GM19239 (cell line): ENCODE measurements around the gene STK24.
A peak's percentile ranks its signal among the peaks of the same experiment; 100 is the strongest.

Experiments
- DNase-seq: peaks from one replicate; pipeline ENCODE4 v3.0.0; 2011; ENCODE audit warnings: low spot score; ENCODE audit not compliant: insufficient read length
- FAIRE-seq: peaks from 2 replicates; lab custom pipeline; 2011; peaks lifted over from hg19 to GRCh38; lab: Jason Lieb, UNC

Gene STK24

DNA sequence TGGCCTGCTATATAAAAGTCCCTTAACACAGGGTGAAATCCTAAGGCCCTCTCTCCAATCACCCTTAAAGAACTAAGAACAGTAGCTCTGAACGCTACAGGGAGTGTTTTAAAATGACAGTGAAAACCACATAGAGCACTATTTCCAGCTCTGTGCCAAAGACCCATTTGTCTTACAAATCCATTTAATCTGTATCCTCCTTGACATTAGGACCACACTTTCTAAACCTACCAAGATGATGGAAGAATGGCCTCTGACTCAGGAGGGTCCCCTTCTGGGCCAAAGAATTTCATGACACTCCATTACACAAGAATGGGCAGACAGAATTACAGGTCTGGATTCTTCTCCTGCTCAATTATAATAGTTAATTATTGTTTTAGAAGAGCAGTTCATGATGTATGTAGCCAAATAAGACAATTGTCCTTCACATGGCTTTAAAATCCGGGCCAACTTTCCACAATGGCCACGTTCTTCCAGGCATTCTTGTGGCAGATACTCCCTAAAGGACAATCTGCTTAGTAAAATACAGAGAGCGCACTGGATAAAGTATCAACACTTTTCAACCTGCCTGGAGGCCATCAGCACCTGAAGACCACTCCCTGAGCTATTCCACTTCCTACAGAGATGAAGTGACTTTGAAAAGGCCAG is 61.0 kb downstream of the STK24 start:
- no peak for DNase-seq
- peak; percentile 28 for FAIRE-seq

DNA sequence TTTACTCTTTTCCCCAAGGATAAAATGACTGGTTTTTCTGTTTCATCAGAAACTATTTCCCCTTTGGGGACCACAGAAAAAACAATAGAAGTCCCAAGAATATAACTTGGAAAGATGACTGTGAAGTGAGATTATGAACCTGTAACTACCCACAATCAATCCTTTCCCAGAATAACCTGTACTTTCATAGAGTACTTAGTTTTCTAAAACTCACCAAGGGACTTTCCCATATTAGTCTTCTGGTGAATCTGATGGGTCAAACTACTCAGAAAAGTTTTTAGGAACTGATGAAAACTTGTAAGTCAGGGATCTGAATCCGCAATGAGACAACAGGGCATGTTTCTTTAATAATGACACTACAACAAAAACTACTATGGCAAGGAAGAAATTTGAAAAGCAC is 62.6 kb downstream of the STK24 start:
- DNase-seq (no peak), FAIRE-seq (no peak)

DNA sequence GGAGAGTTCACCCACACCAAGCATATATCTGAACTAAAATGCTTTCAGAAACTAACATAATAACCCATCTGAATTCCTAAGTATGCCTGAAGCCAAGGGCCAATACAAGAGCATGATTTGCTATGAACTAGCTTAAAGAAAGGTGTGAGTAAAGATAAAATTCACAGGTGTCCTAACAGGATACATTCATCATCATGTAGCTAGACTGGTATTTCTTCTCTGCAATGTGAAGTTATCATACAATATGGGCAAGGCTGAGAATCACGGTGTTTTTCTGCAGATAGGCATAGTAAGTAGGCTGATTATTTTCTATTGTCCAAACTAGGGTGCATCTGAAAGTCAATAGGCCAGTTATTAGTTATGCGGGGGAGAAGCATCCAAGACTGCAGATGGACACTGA is 63.1 kb downstream of the STK24 start:
- peak; percentile 44 for FAIRE-seq
- no peak for DNase-seq

DNA sequence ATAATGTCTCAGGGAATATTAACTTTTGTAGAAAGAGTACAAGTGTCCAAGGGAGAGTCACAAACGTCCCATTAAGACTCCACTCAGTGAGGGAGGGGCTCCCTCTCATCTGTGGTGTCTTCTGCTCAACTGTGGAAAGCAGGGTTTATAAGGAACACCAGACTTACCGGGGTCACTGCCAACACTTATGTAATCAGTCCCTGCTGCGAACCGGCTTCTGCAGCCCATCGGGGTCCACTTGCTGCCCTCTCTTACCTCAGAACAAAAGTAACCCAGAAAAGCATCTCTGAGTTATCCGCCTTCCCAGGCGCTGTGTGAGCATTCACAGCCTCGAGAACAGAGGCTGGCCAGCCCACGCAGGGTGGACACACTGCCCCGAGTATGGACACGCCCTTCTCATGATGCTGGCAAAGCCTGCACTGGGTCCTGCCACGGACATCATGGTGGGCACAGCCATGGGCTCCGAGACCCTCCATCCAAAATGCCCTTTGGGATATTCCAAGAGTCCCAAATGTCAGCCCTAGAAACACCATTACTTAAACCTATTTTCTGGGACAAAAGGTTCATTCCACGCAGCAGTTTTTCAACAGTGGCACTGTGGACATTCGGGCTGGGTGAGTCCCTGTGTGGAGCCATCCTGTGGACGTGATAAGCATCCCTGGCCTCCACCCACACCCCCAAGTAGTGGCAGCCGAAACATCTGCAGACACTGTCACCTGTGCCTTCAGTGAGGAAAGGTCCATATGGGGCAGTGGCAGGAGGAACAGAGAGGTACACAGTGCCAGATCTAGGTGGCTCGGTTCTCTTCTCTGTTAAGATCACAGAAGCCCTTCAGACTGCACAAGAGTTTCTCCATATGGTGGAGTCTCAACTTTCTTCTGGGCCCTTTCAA is 63.9 kb downstream of the STK24 start:
- FAIRE-seq (peak; percentile 21), DNase-seq (no peak)

DNA sequence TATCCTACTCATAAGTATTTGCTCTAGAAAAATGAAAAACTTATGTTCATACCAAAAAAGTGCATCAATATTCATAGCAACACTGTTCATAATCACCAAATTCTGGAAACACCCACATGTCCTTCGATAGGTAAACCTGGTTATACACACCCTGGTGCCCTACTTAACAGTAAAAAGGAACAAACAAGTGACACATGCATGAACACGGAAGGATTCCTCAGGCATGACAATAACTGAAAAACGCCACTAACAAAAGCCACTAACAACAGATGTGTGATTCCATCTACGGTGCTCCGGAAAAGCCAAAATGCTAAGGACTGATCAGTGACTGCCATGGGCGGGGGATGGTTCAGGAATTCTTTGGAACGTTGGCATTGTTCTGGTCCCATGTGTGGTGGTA is 65.5 kb downstream of the STK24 start:
- DNase-seq = no peak
- FAIRE-seq = peak; percentile 26

DNA sequence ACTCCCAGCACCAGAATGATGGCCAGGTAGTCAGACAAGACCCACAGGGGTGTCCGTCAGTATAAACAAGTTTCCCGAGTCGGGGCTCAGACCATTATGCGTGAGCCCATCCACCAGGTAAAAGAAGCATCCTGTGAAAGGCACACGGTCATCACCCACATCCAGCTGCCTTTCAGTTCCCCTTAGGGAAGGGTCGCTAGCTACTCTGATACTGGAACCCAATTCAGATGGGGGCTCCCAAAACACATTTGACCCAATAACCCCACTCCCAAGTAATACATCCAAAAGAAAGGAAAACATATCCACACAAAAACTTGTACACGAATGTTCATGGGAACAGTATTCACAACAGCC is 66.8 kb downstream of the STK24 start:
- FAIRE-seq (peak; percentile 33), DNase-seq (no peak)

DNA sequence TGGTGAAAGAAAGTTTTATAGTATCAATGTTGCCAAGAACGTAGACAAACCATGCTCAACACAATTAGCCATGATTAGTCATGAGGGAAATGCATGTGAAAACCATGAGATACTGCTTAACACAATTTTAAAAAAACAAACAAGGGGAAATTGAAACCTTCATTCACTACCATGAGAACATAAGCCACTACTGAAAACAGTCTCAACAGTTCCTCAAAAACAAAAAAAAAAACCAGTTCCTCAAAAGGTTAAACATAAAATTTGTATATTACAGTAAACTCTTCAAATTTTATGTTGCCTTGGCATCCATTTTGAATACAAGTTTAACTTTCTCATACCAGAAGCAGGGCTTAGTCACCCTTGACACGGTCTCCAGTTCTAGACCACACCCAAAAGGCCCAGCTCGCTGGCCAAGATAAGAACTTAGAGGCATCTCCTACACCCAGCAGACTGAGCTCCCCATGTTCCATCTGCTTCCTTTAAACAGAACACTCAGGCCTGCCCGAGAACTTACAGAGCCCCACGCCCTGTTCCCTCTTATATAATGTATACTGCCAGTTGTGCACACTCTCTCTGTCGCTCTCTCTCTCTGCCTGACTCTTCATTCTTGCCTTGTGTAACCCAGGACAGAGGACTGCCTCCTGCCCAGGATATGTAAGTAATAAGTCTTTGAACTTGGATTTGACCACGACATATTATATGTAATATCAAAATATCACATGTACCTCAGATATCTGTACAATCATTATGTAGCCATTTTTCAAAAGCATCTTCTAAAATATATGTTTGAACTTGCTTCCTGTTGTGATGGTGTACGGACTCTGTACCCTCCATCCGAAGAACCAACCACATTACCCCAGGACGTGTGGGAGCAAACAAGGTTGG is 67.4 kb downstream of the STK24 start:
- FAIRE-seq (peak; percentile 57), DNase-seq (no peak)

DNA sequence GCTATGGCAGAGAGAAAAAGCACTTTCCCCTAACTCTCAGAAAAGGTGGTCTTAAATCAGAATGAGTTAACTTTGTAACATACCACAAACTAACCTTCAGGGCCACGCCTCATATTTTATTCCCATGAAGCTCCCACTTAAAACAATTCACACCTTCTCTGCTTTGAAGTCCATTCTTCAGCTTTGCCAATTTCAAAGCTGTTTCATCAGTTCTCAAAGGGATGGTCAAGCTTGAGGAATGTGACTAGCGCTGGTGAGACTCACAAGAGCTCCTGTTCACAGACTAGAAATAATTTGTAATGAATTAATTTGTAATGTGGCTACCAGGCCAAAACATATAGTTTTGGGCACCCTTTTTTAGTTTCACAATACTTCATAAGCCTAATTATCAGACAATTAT is 68.2 kb downstream of the STK24 start:
- DNase-seq = no peak
- FAIRE-seq = no peak

DNA sequence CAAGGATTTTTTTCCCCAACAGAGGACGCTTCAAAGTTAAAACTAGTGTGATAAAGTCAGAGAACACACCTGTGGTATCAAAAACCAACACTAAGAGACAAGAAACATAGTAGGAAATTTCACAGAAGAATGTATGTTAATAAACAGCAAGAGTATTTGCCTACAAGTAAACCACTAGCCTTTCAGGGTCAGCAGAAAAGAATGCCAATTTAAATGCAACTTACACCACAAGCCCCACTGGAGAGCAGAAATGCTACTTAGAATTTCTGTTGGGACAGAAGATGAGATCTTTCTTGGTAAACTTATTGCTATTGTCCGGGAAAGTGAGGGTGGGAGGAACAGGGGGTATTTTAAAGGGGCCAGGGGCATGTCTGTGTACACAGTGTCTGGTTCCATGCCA is 68.6 kb downstream of the STK24 start:
- no peak for FAIRE-seq
- no peak for DNase-seq

DNA sequence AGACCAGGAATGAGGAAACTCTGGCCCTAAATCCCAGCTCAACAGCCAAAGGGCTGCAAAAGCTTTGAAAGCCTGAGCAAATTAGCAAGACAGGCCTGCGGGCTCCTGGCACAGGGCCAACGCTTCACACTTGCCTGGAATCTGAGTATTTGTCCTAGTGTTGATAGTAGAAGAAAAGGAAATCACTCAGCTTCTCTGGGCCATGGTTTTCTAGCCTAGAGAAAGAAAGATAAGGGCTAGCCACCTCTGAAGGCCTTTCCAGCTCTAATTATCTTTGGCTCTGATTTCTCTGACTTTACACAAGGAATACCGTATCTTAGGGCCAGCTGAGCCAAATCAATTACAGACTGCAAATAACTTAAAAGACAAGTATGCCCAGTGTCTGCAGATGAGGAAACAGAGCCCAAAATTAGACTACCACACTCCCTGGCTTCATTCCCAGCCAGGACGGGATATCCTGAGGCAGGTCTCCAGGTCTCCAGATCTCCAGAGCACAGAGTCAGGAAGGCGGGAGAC is 69.6 kb downstream of the STK24 start:
- no peak for FAIRE-seq
- DNase-seq = no peak

DNA sequence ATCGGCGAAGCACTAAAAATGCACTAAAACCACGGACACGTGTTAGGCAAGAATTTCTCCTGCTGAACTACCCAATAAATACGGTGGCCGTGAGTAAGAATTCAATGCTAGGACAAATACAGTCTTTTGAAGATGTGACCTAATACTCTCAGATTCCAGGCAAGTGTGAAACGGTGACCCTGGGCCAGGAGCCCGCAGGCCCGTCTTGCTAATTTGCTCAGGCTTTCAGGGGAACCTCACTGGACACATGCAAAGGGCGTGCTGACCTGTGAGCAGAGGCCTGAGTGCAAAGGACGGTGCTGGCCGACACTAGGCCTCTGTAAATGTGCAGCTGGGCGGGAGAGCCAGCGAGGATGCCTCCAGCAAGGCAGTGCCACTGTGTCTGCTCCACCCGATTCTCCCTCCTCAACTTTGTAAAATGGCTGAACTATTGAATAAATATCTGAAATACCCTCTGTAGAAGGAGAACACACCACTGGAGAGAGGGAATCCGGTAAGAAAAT is 70.1 kb downstream of the STK24 start:
- DNase-seq (no peak), FAIRE-seq (no peak)

DNA sequence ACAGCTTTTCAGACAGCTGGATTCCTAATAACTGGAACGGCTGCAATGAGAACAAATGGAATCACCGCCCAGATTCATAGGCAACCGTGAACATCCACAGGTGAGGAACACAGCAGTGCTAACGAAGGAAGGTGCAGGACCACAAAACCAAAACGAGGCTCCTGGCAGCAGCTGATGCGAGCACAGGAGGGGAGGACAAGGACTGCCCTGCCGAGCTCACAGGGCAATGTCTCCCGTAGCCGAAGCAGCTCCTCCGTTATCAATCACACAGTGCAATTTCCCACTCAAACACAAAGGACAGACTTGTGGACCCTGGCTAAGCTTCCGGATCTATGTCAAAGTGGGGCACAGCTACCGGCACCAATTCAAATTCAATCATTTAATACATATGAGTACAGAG is 70.6 kb downstream of the STK24 start:
- FAIRE-seq (no peak), DNase-seq (no peak)

DNA sequence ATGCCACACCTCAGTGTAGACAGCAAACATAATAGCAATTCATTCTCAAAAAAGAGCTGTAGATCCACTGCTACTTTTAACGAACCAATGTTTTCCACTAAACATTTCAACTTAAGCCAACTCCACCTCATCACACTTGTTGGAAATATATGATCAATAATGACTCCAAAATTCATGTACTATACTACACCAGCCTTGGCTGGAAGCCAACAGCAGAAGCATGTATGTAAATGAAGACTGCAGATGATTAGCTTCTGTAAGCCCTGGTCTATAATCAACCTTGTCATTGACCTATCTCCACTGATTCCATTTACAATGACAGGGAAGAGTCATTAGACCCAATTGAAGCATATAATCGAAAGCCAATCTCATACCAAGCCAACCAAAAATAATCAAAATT is 71.7 kb downstream of the STK24 start:
- DNase-seq = no peak
- FAIRE-seq = no peak

DNA sequence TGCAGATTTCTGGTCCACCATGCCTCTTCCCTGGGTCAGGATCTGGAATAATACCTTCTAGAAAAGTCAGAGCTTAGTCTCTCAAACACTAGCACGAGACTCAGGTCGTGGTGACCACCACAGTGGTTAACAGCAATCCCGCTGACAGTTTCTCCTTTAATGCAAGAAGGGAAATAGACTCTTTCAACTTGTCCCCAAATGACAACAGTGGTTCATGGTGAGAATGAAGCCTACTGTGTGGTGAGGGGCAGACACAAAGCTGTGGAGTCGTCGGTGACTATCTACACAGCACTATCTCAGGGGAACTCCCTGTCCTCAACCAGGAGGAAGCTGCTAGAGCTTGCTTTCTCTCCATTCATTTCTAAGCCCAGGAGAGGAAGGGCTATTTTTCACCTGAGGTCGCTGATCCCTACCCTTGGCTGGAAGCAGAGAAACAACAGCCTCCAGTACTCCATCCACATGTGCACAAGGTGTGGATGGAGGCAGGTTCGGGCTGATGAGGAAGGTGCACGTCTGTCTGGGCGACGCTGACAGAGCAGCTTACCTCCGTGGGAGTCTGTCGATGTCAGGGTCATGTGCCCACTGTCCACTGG is 72.4 kb downstream of the STK24 start:
- no peak for DNase-seq

DNA sequence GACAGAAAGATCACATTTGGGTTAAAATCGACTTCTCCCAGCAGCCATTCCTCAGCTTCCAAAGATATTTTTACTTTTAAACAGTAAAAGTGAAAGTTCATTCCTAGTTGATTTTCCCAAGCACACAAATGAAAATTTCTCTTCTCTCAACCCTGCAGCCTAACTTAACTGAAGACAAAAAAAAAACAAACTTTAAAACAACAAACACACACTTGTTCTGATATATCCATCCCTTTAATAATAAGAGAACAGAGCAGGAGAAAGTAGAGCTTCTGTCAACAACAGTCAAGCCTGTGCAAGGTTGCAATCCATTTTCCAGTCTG is 72.9 kb downstream of the STK24 start:
- DNase-seq = no peak
- FAIRE-seq = no peak

More for the DNA sequence above, 72.4 kb downstream of the STK24 start:
- peak; percentile 86 for FAIRE-seq

DNA sequence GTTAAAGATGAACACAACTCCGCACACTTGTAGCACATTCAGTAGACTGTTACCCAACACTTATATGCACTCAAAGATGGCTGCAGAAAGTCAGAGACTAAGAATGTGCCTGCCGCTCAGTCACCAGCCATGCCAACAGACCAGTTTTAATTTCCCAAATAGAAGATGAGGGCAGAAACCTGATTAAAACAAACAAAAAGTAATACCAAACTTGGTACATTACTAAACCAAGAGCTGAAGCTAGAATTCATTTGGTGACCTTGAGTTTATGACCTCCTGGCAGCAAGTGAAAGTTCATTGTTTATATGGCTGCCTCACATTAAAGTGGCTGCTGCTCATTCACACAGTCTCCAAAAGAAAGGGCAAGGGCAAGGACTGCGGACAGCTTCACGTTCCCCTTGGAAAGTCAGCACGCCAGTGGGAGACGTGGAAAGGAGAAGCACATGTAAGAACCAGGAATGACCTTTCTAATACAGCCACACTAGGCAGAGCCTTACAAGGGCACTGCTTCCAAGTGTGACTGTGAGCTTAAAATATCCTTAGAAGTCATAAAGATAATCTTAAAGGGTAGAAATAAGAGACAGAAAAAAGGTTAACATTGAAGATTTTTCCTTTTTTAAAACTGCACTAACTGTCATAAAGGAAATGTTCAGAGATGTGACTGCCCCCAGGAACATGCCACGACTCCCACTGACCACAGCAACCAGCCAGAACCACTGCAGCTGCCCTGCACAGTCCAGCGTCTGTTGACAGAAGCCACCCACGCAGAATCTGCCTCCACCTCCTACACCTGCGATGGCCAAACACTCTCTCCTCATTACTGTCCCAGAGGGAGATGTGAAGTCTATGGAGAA is 73.5 kb downstream of the STK24 start:
- no peak for FAIRE-seq
- DNase-seq = no peak

DNA sequence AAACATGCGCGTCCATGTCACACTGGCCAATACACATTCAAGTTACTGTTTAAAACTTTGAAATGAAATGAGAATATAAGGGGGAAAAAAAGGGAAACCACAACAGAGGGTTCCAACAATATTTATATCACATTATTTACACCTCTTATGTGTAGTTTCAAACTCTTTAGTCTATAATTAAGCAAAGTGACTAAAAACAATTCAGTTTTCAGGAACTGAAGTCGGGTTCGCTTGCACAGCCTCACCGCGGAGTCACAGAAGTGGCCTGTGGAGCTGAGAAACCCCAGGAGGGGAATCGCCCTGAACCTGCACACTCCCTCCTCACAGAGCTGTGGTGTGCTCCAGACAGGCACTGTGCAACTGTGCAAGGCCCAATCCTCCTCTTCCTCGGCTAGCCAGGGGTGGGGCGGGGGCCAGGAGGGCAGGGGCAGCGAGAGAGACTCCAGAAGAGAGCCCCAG is 75.9 kb downstream of the STK24 start:
- peak; percentile 73 for FAIRE-seq
- DNase-seq = no peak

DNA sequence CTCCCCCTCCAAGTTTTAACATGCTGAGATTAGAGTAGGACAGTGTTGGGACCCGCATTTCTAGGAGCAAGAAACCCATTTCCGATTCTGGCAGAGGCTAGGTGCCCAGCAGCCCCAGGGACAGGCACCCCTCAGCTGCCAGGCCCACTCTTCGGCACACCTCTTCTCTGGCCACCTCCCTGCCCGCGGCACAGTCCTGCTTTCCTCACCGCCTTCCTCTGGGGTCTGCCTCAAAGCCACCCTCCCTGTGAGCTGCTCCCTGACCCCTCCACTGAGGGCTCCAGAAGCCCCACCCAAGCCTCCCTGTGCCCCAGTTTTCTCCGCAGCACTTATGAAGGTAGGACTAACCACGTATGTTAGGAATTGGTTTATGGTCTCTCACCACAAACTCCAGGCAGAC is 79.9 kb downstream of the STK24 start:
- DNase-seq = no peak
- no peak for FAIRE-seq

DNA sequence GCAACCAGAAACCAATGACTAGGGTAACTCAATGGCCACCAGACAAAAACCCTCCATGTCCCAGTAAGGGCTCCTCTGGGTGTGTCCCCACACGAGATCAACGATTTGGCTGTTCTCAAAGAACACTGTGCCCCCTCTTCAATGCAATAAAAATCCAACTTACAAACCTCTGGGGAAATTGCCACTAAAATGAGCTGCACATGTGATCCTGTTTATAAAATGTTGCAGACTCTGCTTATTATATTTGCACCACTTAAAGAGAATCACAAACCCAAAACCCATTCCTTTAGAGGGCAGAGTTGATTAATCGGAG is 80.5 kb downstream of the STK24 start:
- no peak for FAIRE-seq
- DNase-seq = no peak
